Measurements from ENCODE around the gene RAP1GAP. TPM values are rescaled to one million over a fixed set of nuclear protein-coding genes. Genes with fewer than 3 reads are reported as not detected.

The RAP1GAP gene
- total RNA-seq, 2 donors from 2014 or later, result 46.5 to 104 TPM

- no peak overlapping the region for H3K27ac ChIP-seq
- DNase-seq (no peak), ATAC-seq (no peak)
- H3K4me3 ChIP-seq, result no peak overlapping the region
- no peaks in the 10 kb centered on the region for H3K9me3 ChIP-seq
- H3K36me3 ChIP-seq (replicated peaks in 1 of 2; ENCODE audit: insufficient read depth in 1 of 2, low read depth in 2 of 2), result no peaks in the 10 kb centered on the region
- WGBS, 2 donors, result 57 to 59% methylated on average over 4 to 5 of the region's 5 CpGs
- no peaks in the 10 kb centered on the region for H3K4me1 ChIP-seq
- H3K27me3 ChIP-seq, result no peaks in the 10 kb centered on the region
- TF ChIP-seq CTCF (IDR thresholded peaks at IDR 0.05) (no peak), POLR2A (IDR thresholded peaks at IDR 0.05) (no peak)
- intact Hi-C loops (cut with DNase I), result no loop called here
Observed at GRCh38 chr1:21559788-21560567, 109.2 kb downstream of the RAP1GAP start.

- Histone ChIP-seq H3K36me3 (replicated peaks in 1 of 2; ENCODE audit: insufficient read depth in 1 of 2, low read depth in 2 of 2) (no peaks in the 10 kb centered on the region), H3K27ac (no peak overlapping the region), H3K4me3 (no peak overlapping the region), H3K4me1 (no peaks in the 10 kb centered on the region), H3K27me3 (no peaks in the 10 kb centered on the region), H3K9me3 (no peaks in the 10 kb centered on the region)
- ATAC-seq (no peak), DNase-seq (no peak)
- TF ChIP-seq CTCF (IDR thresholded peaks at IDR 0.05) (no peak), POLR2A (IDR thresholded peaks at IDR 0.05) (no peak)
- WGBS, 2 donors, result 63 to 80% methylated on average over 8 of the region's 8 CpGs
- intact Hi-C loops (cut with DNase I), result no loop called here
Observed at GRCh38 chr1:21553116-21553926, 115.8 kb downstream of the RAP1GAP start.

GRCh38 chr1:21552715-21553114, 116.4 kb downstream of the RAP1GAP start:
- DNase-seq, result no peak
- H3K4me3 ChIP-seq, result no peak overlapping the region
- H3K36me3 ChIP-seq (replicated peaks in 1 of 2; ENCODE audit: insufficient read depth in 1 of 2, low read depth in 2 of 2), result no peaks in the 10 kb centered on the region
- TF ChIP-seq CTCF (IDR thresholded peaks at IDR 0.05) (no peak), POLR2A (IDR thresholded peaks at IDR 0.05) (no peak)
- no peak for ATAC-seq
- H3K27ac ChIP-seq, result no peak overlapping the region
- no peaks in the 10 kb centered on the region for H3K4me1 ChIP-seq
- intact Hi-C loops (cut with DNase I), result no loop called here
- 31 to 58% methylated on average over 1 of the region's 1 CpG for WGBS, 2 donors
- no peaks in the 10 kb centered on the region for H3K9me3 ChIP-seq
- no peaks in the 10 kb centered on the region for H3K27me3 ChIP-seq

- Histone ChIP-seq H3K9me3 (no peaks in the 10 kb centered on the region), H3K27me3 (no peaks in the 10 kb centered on the region), H3K27ac (no peak overlapping the region), H3K4me1 (no peaks in the 10 kb centered on the region), H3K4me3 (no peak overlapping the region), H3K36me3 (replicated peaks in 1 of 2; ENCODE audit: insufficient read depth in 1 of 2, low read depth in 2 of 2) (no peaks in the 10 kb centered on the region)
- DNase-seq (no peak), ATAC-seq (no peak)
- WGBS, 2 donors, result 65 to 66% methylated on average over 12 of the region's 12 CpGs
- TF ChIP-seq CTCF (IDR thresholded peaks at IDR 0.05) (no peak), POLR2A (IDR thresholded peaks at IDR 0.05) (no peak)
- intact Hi-C loops (cut with DNase I), result no loop called here
Observed at GRCh38 chr1:21550866-21551475, 118.2 kb downstream of the RAP1GAP start.
